Stimulated activated CD4-positive, alpha-beta T cell treated with anti-CD3 and anti-CD28 coated beads, Interleukin-4, amount 100 ng/mL, for 1 hour (primary cell): ENCODE data around the gene ABCC11.

Source experiments
- DNase-seq: peaks from one replicate; pipeline ENCODE4 v3.0.0-alpha.2; 2020

The ABCC11 gene

DNA sequence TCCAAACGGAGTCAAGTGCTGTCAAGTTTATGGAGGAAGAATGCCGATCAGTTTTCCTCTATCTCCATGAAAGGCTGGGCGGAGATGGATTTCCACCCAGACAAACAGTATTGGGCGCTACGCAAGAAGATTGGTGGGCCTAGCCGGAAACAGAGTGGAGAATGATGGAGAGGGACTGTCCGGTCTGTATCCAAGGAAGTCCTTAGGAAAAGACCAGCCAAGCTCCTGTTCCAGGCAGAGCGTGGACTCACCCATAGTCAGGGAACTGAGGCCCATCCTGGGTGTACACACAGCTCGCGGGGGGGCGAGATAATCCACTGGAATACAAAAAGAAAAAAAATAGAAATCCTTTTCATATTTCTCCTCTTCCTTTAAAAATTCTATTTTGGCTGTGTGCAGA lies 90.0 kb downstream of the ABCC11 start:
- DNase-seq: no peak

DNA sequence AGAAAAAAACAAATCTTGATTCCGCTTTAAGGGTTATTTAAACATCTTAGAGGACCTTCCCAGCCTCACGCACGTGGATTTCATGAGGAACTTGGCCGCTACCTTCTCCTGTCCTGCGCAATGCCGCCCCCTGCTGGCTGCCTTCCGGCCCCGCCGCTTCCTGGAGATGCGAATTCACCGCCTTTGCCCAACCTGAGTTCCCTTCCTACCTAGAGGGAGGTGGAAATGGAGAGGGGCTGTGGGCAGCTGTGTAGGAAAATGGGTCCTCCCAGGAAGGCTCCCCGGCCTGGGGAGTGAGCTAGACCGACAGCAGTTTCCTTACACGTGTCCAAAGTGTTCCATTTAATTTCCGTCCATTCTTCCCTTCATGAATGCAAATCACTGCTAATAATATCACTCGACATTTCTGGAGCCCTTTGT lies 90.5 kb downstream of the ABCC11 start:
- peak; percentile 90 for DNase-seq

DNA sequence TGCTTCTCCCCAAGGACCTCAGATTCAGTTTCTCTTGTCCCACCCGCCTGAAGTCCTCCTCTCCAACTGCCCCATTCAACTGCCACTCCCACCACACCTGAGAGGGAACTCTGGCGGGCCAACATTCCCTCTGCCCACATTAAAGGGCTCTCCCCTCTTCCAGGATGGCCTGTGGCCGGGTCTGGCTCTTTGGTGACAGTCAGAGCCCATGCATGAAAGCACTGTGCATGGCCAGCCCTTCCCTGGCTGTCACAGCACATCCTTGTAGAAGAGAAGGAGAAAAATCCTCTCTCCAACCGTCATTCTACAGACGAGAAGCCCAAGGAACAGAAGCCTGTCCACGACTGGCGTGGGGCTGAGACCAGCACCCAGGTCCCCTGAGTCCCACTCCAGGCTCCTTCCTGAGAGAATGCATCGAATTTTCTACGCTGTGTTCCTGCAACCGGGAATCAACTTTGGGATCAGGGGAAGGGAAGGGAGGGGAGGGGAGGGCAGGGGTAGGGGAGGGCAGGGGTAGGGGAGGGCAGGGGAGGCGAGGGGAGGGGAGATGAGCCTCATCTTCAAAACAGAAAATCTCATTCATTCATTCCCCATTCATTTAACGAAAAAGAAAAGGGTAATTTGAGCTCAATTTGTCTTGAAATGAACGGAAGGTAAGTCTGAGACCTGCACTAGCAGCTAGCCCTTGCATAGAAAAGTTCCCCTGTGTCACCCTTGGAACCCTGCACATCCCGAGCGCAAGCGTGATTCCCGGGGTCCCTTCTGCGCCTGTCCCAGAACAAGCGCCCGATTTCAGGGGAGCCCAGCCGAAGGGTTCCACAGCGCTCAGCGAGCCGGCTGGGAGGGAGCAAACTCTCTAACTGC lies 91.2 kb downstream of the ABCC11 start, which contains the start of gene ABCC12:
TSS of gene ABCC12 (minus strand) at position 68 of the 864 bp plus-strand sequence. CDS start 9,569 bp downstream, outside the sequence.
- no peak for DNase-seq

DNA sequence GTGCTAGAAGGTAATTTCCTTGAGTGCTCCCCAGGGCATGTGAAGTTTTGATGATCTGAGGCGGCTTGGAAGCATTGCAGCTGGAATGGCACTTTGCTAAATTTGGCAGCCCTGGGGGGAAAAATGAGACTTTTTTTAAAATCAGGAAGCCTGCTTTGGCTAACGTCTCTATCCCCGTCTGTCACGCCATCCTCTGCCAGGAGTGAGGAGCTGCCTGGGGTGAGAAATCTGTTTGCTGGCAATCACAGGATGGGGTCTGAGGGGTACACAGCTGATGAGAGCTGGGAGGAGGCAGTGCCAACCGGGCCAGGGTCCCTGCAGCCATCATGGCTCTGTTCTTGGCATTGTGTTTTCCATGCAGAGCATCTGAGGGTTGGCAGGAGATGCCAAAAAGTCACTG lies 93.6 kb downstream of the ABCC11 start:
- no peak for DNase-seq

DNA sequence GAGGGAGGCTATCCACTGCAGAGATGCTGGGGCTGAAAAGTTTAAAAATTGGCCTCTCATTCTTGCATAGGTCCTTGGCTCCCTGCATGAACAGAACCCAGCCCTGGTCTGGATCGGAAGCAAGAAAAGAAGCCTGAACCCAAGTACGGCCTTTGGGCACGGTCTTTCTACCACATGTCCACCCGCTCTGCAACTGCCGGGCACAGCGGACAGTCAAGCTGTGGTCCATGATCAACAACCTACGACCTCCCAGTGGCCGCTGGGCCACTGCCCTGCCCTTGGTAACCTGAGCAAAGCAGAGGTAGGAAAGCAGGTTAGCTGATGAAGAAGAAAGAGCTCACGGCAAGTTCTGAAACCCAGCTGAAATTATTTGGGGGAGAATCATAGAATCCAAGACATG lies 95.1 kb downstream of the ABCC11 start:
- DNase-seq: no peak

DNA sequence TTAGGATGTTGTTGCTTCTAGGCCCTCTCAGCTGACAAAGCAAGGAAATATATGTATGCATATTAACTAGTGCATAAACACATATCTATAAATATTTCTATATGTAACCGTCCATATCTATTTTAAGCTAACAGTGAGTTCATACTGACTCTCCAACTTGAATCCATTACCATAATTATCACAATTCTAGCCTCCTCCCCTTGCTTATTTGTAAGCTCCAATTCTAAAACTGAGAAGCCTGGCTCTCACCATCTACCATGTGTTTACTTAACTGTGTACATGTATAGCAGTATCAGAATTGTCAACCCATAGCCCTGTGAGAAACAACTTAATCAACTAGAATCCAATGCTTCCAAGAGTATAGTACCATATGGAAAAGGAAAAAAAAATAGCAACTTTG lies 96.6 kb downstream of the ABCC11 start:
- no peak for DNase-seq

- no peak for DNase-seq
These were observed 100.6 kb downstream of the ABCC11 start for GRCh38 chr16:48146710-48147109.

DNA sequence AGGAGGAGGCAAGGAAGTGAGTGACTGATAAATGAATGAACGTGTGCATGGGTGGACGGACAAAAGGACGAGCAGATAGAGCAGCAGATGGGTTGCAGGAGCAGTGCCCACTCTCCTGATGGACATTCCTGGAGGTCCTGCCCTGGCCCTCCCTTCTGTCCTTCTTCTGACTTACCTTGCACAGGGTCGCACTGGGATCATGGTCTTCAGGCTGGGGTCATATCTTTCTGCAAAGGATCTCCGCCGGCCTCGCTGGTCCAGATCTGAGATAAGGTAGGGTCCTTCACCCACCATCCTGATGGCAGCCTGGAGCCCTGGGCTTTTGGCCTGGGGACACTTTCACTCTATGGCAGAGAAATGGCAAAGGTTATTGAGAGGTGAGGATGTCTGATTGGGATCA lies 101.2 kb downstream of the ABCC11 start:
- DNase-seq: no peak

DNA sequence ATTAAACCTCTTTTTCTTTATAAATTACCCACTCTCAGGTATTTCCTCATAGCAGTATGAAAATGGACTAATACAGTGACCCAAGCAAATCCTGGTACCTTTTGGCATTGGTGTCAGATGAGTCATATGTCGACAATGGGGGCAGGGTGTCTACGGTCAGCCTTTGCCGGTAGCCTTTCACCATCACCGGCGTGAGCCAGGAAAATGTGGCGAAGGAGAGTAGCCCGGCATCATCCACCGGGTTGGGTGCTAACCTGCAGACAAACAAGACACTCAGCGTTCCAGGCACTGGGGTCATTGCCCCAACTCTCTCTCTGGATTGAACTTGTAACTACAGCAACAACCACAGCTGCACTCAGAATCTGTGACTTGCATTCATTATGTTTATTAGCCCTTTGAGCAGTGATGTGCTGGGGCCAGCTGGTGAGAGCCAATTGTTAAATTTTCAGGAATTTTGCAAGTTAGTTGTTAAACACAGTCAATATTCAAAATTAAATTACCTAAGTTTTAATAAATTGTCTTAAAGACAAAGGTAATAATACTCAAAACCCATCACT lies 103.4 kb downstream of the ABCC11 start:
- DNase-seq: no peak

DNA sequence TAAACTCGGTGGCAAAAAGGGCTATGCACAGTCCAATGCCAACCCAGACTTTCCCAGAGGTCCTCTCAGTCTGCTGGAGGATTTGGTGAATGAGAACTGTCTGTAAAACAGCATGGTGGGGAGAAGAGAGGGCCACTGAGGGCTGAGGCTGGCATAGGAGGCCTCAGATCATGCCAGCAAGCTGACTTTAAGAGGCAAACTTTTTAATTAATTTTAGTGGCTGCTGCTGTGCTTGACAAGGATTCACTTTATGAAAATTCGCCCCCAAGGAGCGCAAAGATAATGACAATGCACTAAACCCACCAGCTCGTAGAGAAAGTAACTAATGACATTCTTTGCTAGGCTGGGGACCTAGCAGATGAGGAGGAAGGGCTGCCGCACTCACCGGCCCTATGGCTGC lies 106.5 kb downstream of the ABCC11 start:
- no peak for DNase-seq

GRCh38 chr16:48139517-48139916 lies 107.8 kb downstream of the ABCC11 start:
- DNase-seq: no peak

DNA sequence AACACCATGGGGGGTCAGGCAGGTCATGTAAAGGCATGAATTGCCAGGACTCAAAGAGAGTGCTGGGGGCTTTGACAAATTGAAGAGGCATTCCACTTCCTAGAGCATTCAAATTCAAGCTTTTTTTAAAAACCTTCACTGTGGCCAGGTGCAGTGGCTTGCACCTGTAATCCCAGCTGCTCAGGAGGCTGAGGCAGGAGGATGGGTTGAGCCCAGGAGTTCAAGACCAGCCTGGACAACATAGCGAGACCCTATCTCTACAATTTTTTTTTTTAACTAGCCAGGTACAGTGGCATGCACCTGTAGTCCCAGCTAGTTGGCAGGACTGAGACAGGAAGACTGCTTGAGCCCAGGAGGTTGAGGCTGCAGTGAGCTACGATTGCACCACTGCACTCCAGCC lies 108.8 kb downstream of the ABCC11 start:
- no peak for DNase-seq

DNA sequence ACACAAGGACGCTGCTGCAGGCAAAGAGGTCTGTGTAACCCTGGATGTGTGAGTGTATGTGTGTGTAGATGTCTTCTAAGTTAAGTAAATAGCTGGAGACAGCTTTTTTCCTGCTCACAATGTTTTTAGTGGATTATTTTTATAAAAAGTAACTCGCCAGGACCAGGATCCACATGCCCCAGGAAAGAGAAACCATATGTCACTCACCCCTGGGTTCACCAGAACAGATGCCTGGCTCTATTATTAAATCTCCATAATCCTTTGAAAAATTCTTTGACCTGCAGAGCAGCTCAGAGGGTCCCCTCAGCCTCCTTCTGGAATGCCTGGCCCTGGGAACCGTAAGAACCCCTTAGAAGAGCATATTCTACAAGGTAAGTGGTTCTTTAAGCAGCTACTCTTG lies 109.5 kb downstream of the ABCC11 start:
- DNase-seq: no peak

- DNase-seq: no peak
These were observed 110.6 kb downstream of the ABCC11 start for GRCh38 chr16:48136547-48137360.

- DNase-seq: no peak
These were observed 113.7 kb downstream of the ABCC11 start for GRCh38 chr16:48133455-48134211.

DNA sequence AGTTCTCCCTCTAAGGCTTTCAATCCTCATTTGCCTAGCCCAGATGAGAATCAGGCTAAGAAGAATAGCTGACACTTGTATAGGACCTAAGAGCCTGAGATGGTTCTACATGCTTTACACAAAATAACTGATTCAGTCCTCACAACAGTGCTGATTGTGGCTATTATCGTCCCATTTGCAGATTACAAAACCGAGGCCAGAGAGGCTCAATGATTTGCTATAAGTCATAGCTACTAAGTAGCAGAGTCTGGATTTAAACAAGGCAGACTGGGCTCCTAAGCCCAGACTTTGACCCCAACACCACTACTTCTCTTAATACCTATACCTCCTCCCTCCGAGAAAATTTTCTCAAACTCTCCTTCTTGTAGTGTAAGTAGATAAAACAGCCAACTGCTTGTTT lies 114.6 kb downstream of the ABCC11 start:
- DNase-seq: no peak

DNA sequence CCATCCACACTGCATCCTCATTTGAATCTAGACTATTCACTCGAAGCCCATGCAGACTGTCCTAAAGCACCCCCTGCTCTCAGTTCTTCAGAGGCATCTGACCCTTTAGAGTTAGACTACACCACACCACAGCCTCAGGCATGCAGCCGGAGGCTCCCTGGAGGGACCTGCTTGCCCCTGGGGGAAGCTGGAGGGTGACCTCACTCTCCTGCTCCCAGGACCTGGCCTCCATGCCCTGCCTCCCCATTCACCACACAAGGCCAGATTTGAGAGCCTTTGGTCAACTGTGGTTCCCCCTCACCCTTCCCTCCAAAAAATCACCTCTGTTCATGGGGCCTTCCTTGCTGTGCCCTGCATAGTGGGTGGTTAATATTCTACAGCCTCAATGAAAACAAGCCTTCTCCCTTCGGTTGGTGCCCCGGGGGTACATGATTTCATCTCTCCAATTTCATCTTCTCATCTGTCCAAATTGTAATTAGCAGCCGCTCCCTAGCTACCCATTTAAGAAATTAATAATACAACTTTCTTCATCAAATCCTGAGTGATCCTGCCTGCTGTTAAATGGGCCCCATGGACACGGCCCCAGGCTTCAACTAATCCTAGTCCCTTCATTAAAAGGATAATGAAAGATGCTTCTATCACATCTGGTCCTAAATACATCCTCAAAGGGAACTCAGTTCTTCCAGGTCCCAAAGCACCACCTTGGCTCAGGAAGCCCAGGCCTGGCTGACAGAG lies 116.0 kb downstream of the ABCC11 start:
- no peak for DNase-seq

GRCh38 chr16:48129926-48130325 lies 117.4 kb downstream of the ABCC11 start:
- DNase-seq: no peak

GRCh38 chr16:48128769-48129168 lies 118.6 kb downstream of the ABCC11 start:
- no peak for DNase-seq

DNA sequence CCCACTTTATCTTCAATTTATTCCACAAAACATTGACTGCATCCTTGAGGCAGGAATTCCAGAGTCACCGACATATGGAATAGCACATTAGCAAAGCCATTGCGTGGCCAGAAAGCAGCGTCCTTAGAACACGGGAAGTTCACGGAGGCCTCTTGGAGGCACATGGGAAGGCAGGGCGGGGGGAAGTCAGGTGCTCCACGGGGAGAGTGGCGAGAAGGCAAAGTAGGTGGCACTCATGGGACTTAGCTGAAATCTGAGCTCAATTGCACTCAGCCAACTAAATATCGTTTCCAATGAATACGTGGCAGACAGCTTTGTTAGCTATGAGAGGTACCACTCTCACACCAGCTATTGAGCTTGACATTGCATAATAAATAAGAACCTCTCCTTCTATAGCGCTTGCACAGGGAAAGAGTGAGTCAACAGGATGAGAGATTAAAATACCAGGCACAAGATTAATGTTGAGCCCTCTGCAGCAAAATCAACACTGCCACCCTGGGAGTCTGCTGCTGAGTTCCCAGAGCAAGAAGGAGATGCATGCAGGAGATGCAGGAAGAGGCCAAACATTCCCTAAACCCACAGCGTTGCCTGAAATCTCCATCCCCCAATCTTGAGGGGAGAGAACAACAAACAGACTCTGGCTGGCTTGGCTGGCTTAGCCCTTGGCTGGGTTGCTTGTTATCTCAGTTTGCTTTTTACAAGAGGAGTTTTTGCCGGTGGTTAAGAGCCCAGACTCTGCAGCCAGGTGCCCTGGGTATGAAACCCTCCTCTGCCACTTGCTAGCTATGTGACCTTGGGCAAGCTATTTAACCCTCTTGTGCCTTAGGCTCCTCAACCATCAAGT lies 120.3 kb downstream of the ABCC11 start:
- DNase-seq: no peak

DNA sequence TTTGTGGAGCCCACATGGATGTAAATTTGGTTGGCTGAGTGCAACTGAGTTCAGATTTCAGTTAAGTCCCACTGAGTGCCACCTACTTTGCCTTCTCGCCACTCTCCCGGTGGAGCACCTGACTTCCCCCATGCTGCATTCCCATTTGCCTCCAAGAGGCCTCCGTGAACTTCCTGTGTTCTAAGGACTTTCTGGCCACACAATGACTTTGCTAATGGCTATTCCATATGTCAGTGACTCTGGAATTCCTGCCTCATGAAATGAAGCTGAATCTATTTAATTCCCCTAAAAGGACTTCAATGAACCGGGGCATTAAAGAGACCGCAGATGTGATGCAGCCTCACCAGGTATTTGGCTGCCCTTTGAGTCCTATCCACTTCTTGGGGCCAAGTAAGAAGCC lies 121.5 kb downstream of the ABCC11 start:
- DNase-seq: no peak
